Trophoblast cell (in vitro differentiated cells and primary cell): ENCODE measurements around the gene ZNF700.

Source experiments
- DNase-seq, 2 donors: peaks; one replicate each; pipeline ENCODE4 v3.0.0-alpha.2; 2016
- H2AFZ ChIP-seq: 2 replicates; pipeline ENCODE4 v1.6.1; 2013; ENCODE audit warnings: low read length, moderate library complexity, mild to moderate bottlenecking; ENCODE audit not compliant: insufficient read depth, poor library complexity
- H2AK5ac ChIP-seq: 2 replicates; pipeline ENCODE4 v1.6.1; 2013; ENCODE audit warnings: mild to moderate bottlenecking, low read length
- H2BK120ac ChIP-seq: 2 replicates; pipeline ENCODE4 v1.6.1; 2013; ENCODE audit warnings: low read length, mild to moderate bottlenecking, moderate library complexity; ENCODE audit not compliant: insufficient read depth, poor library complexity
- H2BK12ac ChIP-seq: 2 replicates; pipeline ENCODE4 v1.6.1; 2013; ENCODE audit warnings: mild to moderate bottlenecking, low read length, moderate library complexity
- H2BK5ac ChIP-seq: 2 replicates; pipeline ENCODE4 v1.6.1; 2013; ENCODE audit warnings: low read length, low read depth, moderate library complexity, mild to moderate bottlenecking; ENCODE audit not compliant: poor library complexity
- H3K14ac ChIP-seq: 2 replicates; pipeline ENCODE4 v1.6.1; 2013; ENCODE audit warnings: mild to moderate bottlenecking, low read length
- H3K18ac ChIP-seq: 2 replicates; pipeline ENCODE4 v1.6.1; 2013; ENCODE audit warnings: mild to moderate bottlenecking, low read length
- H3K23ac ChIP-seq: 2 replicates; pipeline ENCODE4 v1.6.1; 2013; ENCODE audit warnings: low read length
- H3K27ac ChIP-seq: 2 replicates; pipeline ENCODE4 v1.5.1; 2013; ENCODE audit warnings: low read depth, mild to moderate bottlenecking, inconsistent platforms, low read length, moderate library complexity
- H3K27me3 ChIP-seq: 2 replicates; pipeline ENCODE4 v1.6.1; 2013; ENCODE audit warnings: inconsistent platforms, mild to moderate bottlenecking, low read length, moderate library complexity; ENCODE audit not compliant: insufficient read depth
- H3K36me3 ChIP-seq, 2 experiments: 1 replicate in 1 of 2; 2 replicates in 1 of 2; pipeline ENCODE4 v1.6.1; 2013; ENCODE audit warnings: low read length in 2 of 2, mild to moderate bottlenecking in 2 of 2, moderate library complexity in 1 of 2; ENCODE audit not compliant: insufficient read depth in 2 of 2, control insufficient read depth in 1 of 2
- H3K4ac ChIP-seq: 2 replicates; pipeline ENCODE4 v1.6.1; 2013; ENCODE audit warnings: low read depth, mild to moderate bottlenecking, low read length, moderate library complexity
- H3K4me1 ChIP-seq, 2 experiments: 1 replicate in 1 of 2; 2 replicates in 1 of 2; pipeline ENCODE4 v1.6.1; 2013; ENCODE audit warnings: low read length in 2 of 2, mild to moderate bottlenecking in 2 of 2, moderate library complexity in 1 of 2; ENCODE audit not compliant: insufficient read depth in 2 of 2, control insufficient read depth in 1 of 2
- H3K4me2 ChIP-seq: 2 replicates; pipeline ENCODE4 v1.6.1; 2013; ENCODE audit warnings: inconsistent platforms, mild to moderate bottlenecking, low read length, moderate library complexity
- H3K4me3 ChIP-seq: 2 replicates; pipeline ENCODE4 v1.5.1; 2013; ENCODE audit warnings: mild to moderate bottlenecking, low read depth, low read length, inconsistent platforms
- H3K79me1 ChIP-seq: one replicate; pipeline ENCODE4 v1.6.1; 2013; ENCODE audit warnings: low read length
- H3K79me2 ChIP-seq: 2 replicates; pipeline ENCODE4 v1.6.1; 2013; ENCODE audit warnings: low read length, mild to moderate bottlenecking; ENCODE audit not compliant: control insufficient read depth, insufficient read depth, poor library complexity
- H3K9ac ChIP-seq: 2 replicates; pipeline ENCODE4 v1.6.1; 2013; ENCODE audit warnings: mild to moderate bottlenecking, low read length
- H3K9me3 ChIP-seq: 2 replicates; pipeline ENCODE4 v1.6.1; 2013; ENCODE audit warnings: low read depth, mild to moderate bottlenecking, control low read depth, inconsistent platforms, low read length; ENCODE audit not compliant: insufficient read depth
- H4K12ac ChIP-seq: 2 replicates; pipeline ENCODE4 v1.6.1; 2013; ENCODE audit warnings: low read depth, mild to moderate bottlenecking, low read length, moderate library complexity
- H4K8ac ChIP-seq: 2 replicates; pipeline ENCODE4 v1.6.1; 2013; ENCODE audit warnings: low read depth, mild to moderate bottlenecking, low read length, moderate library complexity
- H4K91ac ChIP-seq: one replicate; pipeline ENCODE4 v1.6.1; 2013; ENCODE audit warnings: low read depth, mild to moderate bottlenecking, low read length, moderate library complexity
- WGBS: extraction: QIAGEN DNeasy Blood & Tissue Kit; methylation state at CpG from one replicate; pipeline ENCODE4 v1.1.7; 2013; ENCODE audit warnings: missing lambda C conversion rate; ENCODE audit not compliant: insufficient read length, insufficient coverage; ENCODE audit errors: extremely low coverage; 5-methylcytosine and 5-hydroxymethylcytosine counted together

ZNF700 gene

DNA sequence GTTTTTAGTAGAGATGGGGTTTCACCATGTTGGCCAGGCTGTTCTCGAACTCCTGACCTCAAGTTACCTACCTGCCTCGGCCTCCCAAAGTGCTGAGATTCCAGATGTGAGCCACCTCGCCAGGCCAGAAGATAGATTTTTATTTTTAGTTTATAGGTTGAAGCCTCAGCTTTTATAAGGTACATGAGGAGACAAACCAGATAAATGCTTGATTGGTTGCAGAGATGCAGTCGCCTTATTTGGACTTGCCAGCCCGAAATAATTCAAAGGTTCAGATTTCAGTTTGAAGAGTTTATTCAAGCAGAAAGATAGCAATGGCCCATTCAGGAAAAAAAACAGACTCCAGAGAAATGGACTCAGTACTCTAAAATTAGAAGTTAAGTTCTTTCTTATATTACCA is 34.3 kb upstream of the ZNF700 start:
- no peak overlapping the region for H2AK5ac ChIP-seq
- no peak overlapping the region for H4K12ac ChIP-seq
- no peak overlapping the region for H3K9ac ChIP-seq
- no peaks in the 10 kb centered on the region for H3K27me3 ChIP-seq
- H3K18ac ChIP-seq, result no peak overlapping the region
- DNase-seq, result no peak
- H2BK12ac ChIP-seq, result no peak overlapping the region
- no peak overlapping the region for H4K8ac ChIP-seq
- no peak overlapping the region for H2AFZ ChIP-seq
- H3K79me2 ChIP-seq, result peaks cover 4% of the 10 kb centered on the region
- WGBS, result no CpG with 5 or more reads among the region's 5 CpGs
- H4K91ac ChIP-seq, result no peak overlapping the region
- no peak overlapping the region for H3K27ac ChIP-seq
- no peak overlapping the region for H3K4me2 ChIP-seq
- no peak overlapping the region for H3K4me3 ChIP-seq
- peaks cover 8% of the 10 kb centered on the region for H3K9me3 ChIP-seq
- H3K4ac ChIP-seq, result no peak overlapping the region
- H3K14ac ChIP-seq, result no peak overlapping the region
- peaks cover 12 to 20% of the 10 kb centered on the region in 2 experiments for H3K36me3 ChIP-seq
- no peak overlapping the region for H2BK120ac ChIP-seq
- H3K4me1 ChIP-seq, result peaks cover 9 to 16% of the 10 kb centered on the region in 2 experiments
- no peak overlapping the region for H3K23ac ChIP-seq
- H3K79me1 ChIP-seq, result peaks cover 11% of the 10 kb centered on the region
- no peak overlapping the region for H2BK5ac ChIP-seq

DNA sequence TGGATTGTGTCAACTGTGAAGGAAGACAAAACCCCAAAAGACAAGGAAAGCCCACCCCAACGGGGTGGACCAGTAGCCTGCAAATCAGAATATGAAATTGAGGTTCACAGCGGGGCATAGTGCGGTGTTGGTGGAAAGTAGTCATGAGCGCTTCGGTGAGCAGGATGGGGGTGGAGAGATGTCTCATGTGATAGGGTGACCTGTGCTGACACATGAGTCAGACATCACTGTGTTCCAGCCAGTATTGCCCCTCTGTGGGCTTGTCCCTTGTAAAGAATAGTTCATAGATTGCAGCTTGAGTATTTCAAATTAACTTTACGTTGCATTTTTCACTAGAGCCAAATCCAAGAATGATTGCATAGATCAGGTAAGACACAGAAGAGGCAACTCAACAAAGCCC is 30.1 kb upstream of the ZNF700 start:
- H3K27ac ChIP-seq, result no peak overlapping the region
- no peaks in the 10 kb centered on the region for H3K79me1 ChIP-seq
- H4K12ac ChIP-seq, result no peak overlapping the region
- H2AK5ac ChIP-seq, result no peak overlapping the region
- no peak overlapping the region for H3K4ac ChIP-seq
- no peak overlapping the region for H3K4me2 ChIP-seq
- H3K79me2 ChIP-seq, result no peaks in the 10 kb centered on the region
- no peak overlapping the region for H3K14ac ChIP-seq
- no peaks in the 10 kb centered on the region for H3K27me3 ChIP-seq
- H3K36me3 ChIP-seq, result peaks cover 19 to 23% of the 10 kb centered on the region in 2 experiments
- no peak overlapping the region for H3K9ac ChIP-seq
- H3K9me3 ChIP-seq, result peaks cover 10% of the 10 kb centered on the region
- no peak overlapping the region for H4K8ac ChIP-seq
- peak; percentile 30 to 44 for DNase-seq
- H3K4me1 ChIP-seq, result peaks cover 2 to 6% of the 10 kb centered on the region in 2 experiments
- no peak overlapping the region for H3K18ac ChIP-seq
- no peak overlapping the region for H2BK120ac ChIP-seq
- no peak overlapping the region for H4K91ac ChIP-seq
- WGBS, result no CpG with 5 or more reads among the region's 6 CpGs
- H2AFZ ChIP-seq, result no peak overlapping the region
- no peak overlapping the region for H3K4me3 ChIP-seq
- H3K23ac ChIP-seq, result no peak overlapping the region
- H2BK5ac ChIP-seq, result no peak overlapping the region
- H2BK12ac ChIP-seq, result no peak overlapping the region

DNA sequence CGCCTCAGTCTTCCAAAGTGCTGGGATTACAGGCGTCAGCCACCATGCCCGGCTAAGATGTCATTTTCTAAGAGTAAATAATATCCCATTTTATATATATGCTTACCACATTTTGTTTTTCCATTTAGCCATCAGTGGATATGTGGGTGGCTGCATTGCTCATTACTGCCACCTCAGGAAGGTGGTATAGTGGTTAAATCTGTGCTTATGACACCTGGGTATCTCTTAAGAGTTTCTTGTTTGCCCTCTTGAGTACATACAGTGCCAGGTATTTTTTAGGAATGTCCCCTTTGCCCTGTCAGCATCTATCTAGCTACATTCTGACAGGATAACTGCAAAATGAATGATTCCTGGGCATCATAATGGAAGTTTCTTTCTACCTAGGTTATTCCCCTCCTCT is 22.7 kb upstream of the ZNF700 start:
- Histone ChIP-seq H3K79me2 (no peaks in the 10 kb centered on the region), H3K36me3 (peaks cover 31 to 47% of the 10 kb centered on the region in 2 experiments), H3K4ac (no peak overlapping the region), H3K27ac (no peak overlapping the region), H2BK120ac (no peak overlapping the region), H2BK12ac (no peak overlapping the region), H3K4me2 (no peak overlapping the region), H3K9ac (no peak overlapping the region), H3K27me3 (no peaks in the 10 kb centered on the region), H3K79me1 (no peaks in the 10 kb centered on the region), H4K12ac (no peak overlapping the region), H2BK5ac (no peak overlapping the region), H3K23ac (no peak overlapping the region), H3K18ac (no peak overlapping the region), H3K14ac (no peak overlapping the region), H3K4me1 (no peaks in the 10 kb centered on the region), H2AK5ac (no peak overlapping the region), H3K4me3 (no peak overlapping the region), H4K91ac (no peak overlapping the region), H2AFZ (no peak overlapping the region), H3K9me3 (peaks cover 28% of the 10 kb centered on the region), H4K8ac (no peak overlapping the region)
- no peak for DNase-seq
- WGBS, result no CpG with 5 or more reads among the region's 3 CpGs

DNA sequence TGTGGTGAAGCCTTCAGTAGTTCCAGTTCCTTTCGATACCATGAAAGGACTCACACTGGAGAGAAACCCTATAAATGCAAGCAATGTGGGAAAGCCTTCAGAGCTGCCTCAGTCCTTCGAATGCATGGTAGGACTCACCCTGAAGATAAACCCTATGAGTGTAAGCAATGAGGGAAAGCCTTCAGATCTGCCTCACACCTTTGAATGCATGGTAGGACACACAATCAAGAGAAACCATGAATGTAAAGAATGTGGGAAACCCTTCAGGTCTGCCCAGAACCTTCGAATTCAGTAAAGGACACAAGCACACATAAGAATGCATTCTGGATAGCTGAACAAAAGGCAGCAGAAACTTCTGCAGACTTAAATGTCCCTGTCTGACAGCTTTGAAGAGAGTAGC is 19.0 kb upstream of the ZNF700 start:
- H3K9ac ChIP-seq, result no peak overlapping the region
- no peak for DNase-seq
- WGBS, result no CpG with 5 or more reads among the region's 3 CpGs
- no peak overlapping the region for H4K91ac ChIP-seq
- H2BK12ac ChIP-seq, result no peak overlapping the region
- no peak overlapping the region for H4K12ac ChIP-seq
- H3K4me3 ChIP-seq, result no peak overlapping the region
- no peak overlapping the region for H3K14ac ChIP-seq
- H4K8ac ChIP-seq, result no peak overlapping the region
- no peaks in the 10 kb centered on the region for H3K27me3 ChIP-seq
- no peaks in the 10 kb centered on the region for H3K79me2 ChIP-seq
- H3K23ac ChIP-seq, result no peak overlapping the region
- no peak overlapping the region for H3K27ac ChIP-seq
- H3K18ac ChIP-seq, result no peak overlapping the region
- peaks cover 23 to 41% of the 10 kb centered on the region in 2 experiments for H3K36me3 ChIP-seq
- no peaks in the 10 kb centered on the region for H3K4me1 ChIP-seq
- no peak overlapping the region for H2AK5ac ChIP-seq
- H3K4ac ChIP-seq, result no peak overlapping the region
- H2BK5ac ChIP-seq, result no peak overlapping the region
- no peaks in the 10 kb centered on the region for H3K79me1 ChIP-seq
- no peak overlapping the region for H2BK120ac ChIP-seq
- H3K4me2 ChIP-seq, result no peak overlapping the region
- no peak overlapping the region for H2AFZ ChIP-seq
- peaks cover 24% of the 10 kb centered on the region for H3K9me3 ChIP-seq
